PC-3 (cell line): ENCODE measurements around the gene GPR45. TPM values are rescaled to one million over a fixed set of nuclear protein-coding genes. Genes with fewer than 3 reads are reported as not detected.

Experiments
- ATAC-seq: fragments of 200-7000 bp; cut with Tn5 transposase; 2 replicates; pipeline ENCODE4 v1.9.1; 2020; ENCODE audit warnings: mild to moderate bottlenecking, moderate library complexity
- BruUV-seq: library from RNA; stranded (reverse); fragments of 400-500 nt; replicated peaks from 2 replicates; lab custom pipeline; 2021; lab: Mats Ljungman, UMichigan
- CTCF ChIA-PET: fragments of 300-600 bp; sonication (Branson Sonifier 250); formaldehyde crosslinking; loops from one replicate; lab custom pipeline; 2022; ENCODE audit warnings: antibody characterized with exemption; lab: Charles Lee
- POLR2A ChIA-PET: fragments of 300-600 bp; sonication (Branson Sonifier 250); formaldehyde crosslinking; loops from one replicate; lab custom pipeline; 2022; ENCODE audit warnings: antibody characterized with exemption; ENCODE audit not compliant: unreplicated experiment; lab: Charles Lee
- DNase-seq: peaks from one replicate; pipeline ENCODE4 v3.0.0-alpha.2; 2015
- H2AFZ ChIP-seq: fragments of 300-600 bp; sonication (generic); 2 replicates; pipeline ENCODE4 v1.6.0; 2016; ENCODE audit warnings: antibody characterized with exemption, low read length
- H3F3A ChIP-seq: fragments of 300-600 bp; sonication (generic); one replicate; pipeline ENCODE4 v1.6.0; 2017; ENCODE audit warnings: antibody characterized with exemption, low read length, control low read depth, mild to moderate bottlenecking; ENCODE audit not compliant: unreplicated experiment
- H3K27ac ChIP-seq: fragments of 300-600 bp; sonication (generic); 2 replicates; pipeline ENCODE4 v1.5.1; 2016; ENCODE audit warnings: mild to moderate bottlenecking, low read length
- H3K27me3 ChIP-seq: fragments of 300-600 bp; sonication (generic); 2 replicates; pipeline ENCODE4 v1.6.1; 2016; ENCODE audit warnings: low read length, mixed read lengths
- H3K36me3 ChIP-seq: fragments of 300-600 bp; sonication (generic); 2 replicates; pipeline ENCODE4 v1.6.1; 2016; ENCODE audit warnings: low read depth, mixed run types, low read length, mixed read lengths
- H3K4me1 ChIP-seq: fragments of 300-600 bp; sonication (generic); 2 replicates; pipeline ENCODE4 v1.5.1; 2016; ENCODE audit warnings: low read length; ENCODE audit not compliant: insufficient read depth
- H3K4me2 ChIP-seq: fragments of 300-600 bp; sonication (generic); 2 replicates; pipeline ENCODE4 v1.6.0; 2016; ENCODE audit warnings: low read length
- H3K4me3 ChIP-seq: fragments of 300-600 bp; sonication (generic); 2 replicates; pipeline ENCODE4 v1.5.1; 2016; ENCODE audit warnings: mild to moderate bottlenecking, low read length, mixed read lengths
- H3K79me2 ChIP-seq: fragments of 300-600 bp; sonication (generic); 2 replicates; pipeline ENCODE4 v1.6.1; 2017; ENCODE audit warnings: low read length, mixed read lengths
- H3K9ac ChIP-seq: fragments of 300-600 bp; sonication (generic); 2 replicates; pipeline ENCODE4 v1.6.0; 2016; ENCODE audit warnings: mild to moderate bottlenecking, low read length
- H3K9me2 ChIP-seq: fragments of 300-600 bp; sonication (generic); replicated peaks from 2 replicates; pipeline ENCODE4 v1.6.1; 2016; ENCODE audit warnings: mixed run types, low read length, mixed read lengths
- H3K9me3 ChIP-seq: fragments of 300-600 bp; sonication (generic); 2 replicates; pipeline ENCODE4 v1.6.1; 2016; ENCODE audit warnings: low read length, mixed read lengths
- H4K20me1 ChIP-seq: fragments of 300-600 bp; sonication (generic); 2 replicates; pipeline ENCODE4 v1.6.1; 2016; ENCODE audit warnings: low read length, mixed read lengths
- CTCF ChIP-seq: fragments of 300-600 bp; sonication (generic); conservative IDR thresholded peaks from 2 replicates; pipeline ENCODE4 v1.5.1; 2017; ENCODE audit warnings: antibody characterized with exemption, low read depth, mild to moderate bottlenecking, low read length
- EZH2 ChIP-seq: fragments of 300-600 bp; sonication (generic); IDR thresholded peaks from one replicate; pipeline ENCODE4 v1.6.1; 2017; ENCODE audit warnings: antibody characterized with exemption, mild to moderate bottlenecking, low read length; ENCODE audit not compliant: unreplicated experiment
- EZH2phosphoT487 ChIP-seq: fragments of 300-600 bp; sonication (generic); IDR thresholded peaks from 2 replicates; pipeline ENCODE4 v1.6.1; 2018; ENCODE audit warnings: mild to moderate bottlenecking, antibody characterized with exemption, low read length, borderline replicate concordance
- intact Hi-C: fragments of 100-400 bp; cut with micrococcal nuclease; formaldehyde crosslinking; loops from 2 replicates; pipeline ENCODE4 v1.9.0; 2023
- total RNA-seq: library from RNA; depleted of rRNA; stranded (reverse); fragments of >200 nt; gene quantifications from 2 replicates; pipeline ENCODE4 v1.2.3, GENCODE V29; 2014

GPR45 gene
- total RNA-seq, 1 experiment from 2014 or later: not detected

- no peak overlapping the region for H2AFZ ChIP-seq
- no TSS peak for BruUV-seq
- TF ChIP-seq EZH2phosphoT487 (no peak), EZH2 (no peak), CTCF (no peak)
- DNase-seq: no peak
- POLR2A ChIA-PET: no interaction called here
- ATAC-seq: no peak
- H4K20me1 ChIP-seq: no peaks in the 10 kb centered on the region
- H3K79me2 ChIP-seq: no peaks in the 10 kb centered on the region
- no peak overlapping the region for H3K27ac ChIP-seq
- H3K36me3 ChIP-seq: no peaks in the 10 kb centered on the region
- H3K9me3 ChIP-seq: no peaks in the 10 kb centered on the region
- H3K4me2 ChIP-seq: no peak overlapping the region
- H3K4me1 ChIP-seq: no peaks in the 10 kb centered on the region
- H3K27me3 ChIP-seq: no peaks in the 10 kb centered on the region
- no peaks in the 10 kb centered on the region for H3F3A ChIP-seq
- intact Hi-C loops: no loop called here
- no peak overlapping the region for H3K9ac ChIP-seq
- no peak overlapping the region for H3K4me3 ChIP-seq
- no peaks in the 10 kb centered on the region for H3K9me2 ChIP-seq
- CTCF ChIA-PET: no interaction called here
Measured at GRCh38 chr2:105242286-105242993, 897 bp downstream of the GPR45 start.

GRCh38 chr2:105243961-105244360 lies 2.4 kb downstream of the GPR45 start:
- intact Hi-C loops: no loop called here
- no peak for ATAC-seq
- POLR2A ChIA-PET: no interaction called here

More at GRCh38 chr2:105243961-105244360, 2.4 kb downstream of the GPR45 start:
- CTCF ChIA-PET: no interaction called here
- Histone ChIP-seq H3K4me1 (no peaks in the 10 kb centered on the region), H3F3A (no peaks in the 10 kb centered on the region), H3K79me2 (no peaks in the 10 kb centered on the region), H3K4me3 (no peak overlapping the region), H2AFZ (no peak overlapping the region), H3K27me3 (no peaks in the 10 kb centered on the region), H3K9ac (no peak overlapping the region), H3K36me3 (no peaks in the 10 kb centered on the region), H4K20me1 (no peaks in the 10 kb centered on the region), H3K9me2 (no peaks in the 10 kb centered on the region), H3K9me3 (no peaks in the 10 kb centered on the region), H3K4me2 (no peak overlapping the region), H3K27ac (no peak overlapping the region)
- DNase-seq: no peak
- TF ChIP-seq EZH2phosphoT487: no peak
- no peak for TF ChIP-seq EZH2
- peak; percentile 40; the same call in 1 of the 2 replicates for TF ChIP-seq CTCF
- no TSS peak for BruUV-seq
